Lung (tissue), 12 donors: ENCODE data around the gene F11R. TPM values are rescaled to one million over a fixed set of nuclear protein-coding genes. Genes with fewer than 3 reads are reported as not detected.

Experiments used
- ATAC-seq: fragments of 200-7000 bp; cut with Tn5 transposase; one replicate; pipeline ENCODE4 v1.9.1; 2020; ENCODE audit warnings: moderate number of reproducible peaks; ENCODE audit not compliant: insufficient read depth, low FRiP score
- DNase-seq, 3 donors: peaks; one replicate each; pipeline ENCODE4 v3.0.0-alpha.2; 2013 to 2017
- H3K27ac ChIP-seq, 2 donors: one replicate each; pipeline ENCODE4 v1.5.1; 2013; ENCODE audit warnings: mild to moderate bottlenecking in 2 of 2, moderate library complexity in 2 of 2, control low read depth in 1 of 2, inconsistent platforms in 1 of 2, low read depth in 1 of 2, low read length in 1 of 2
- H3K27me3 ChIP-seq, 3 donors: one replicate each; pipeline ENCODE4 v1.5.1; 2013; ENCODE audit warnings: low read length in 2 of 3; ENCODE audit not compliant: control insufficient read depth in 3 of 3, insufficient read depth in 3 of 3
- H3K36me3 ChIP-seq, 4 donors: one replicate each; pipeline ENCODE4 v1.5.1; 2013; ENCODE audit warnings: low read length in 4 of 4, mild to moderate bottlenecking in 1 of 4, moderate library complexity in 1 of 4; ENCODE audit not compliant: control insufficient read depth in 4 of 4, insufficient read depth in 4 of 4
- H3K4me1 ChIP-seq, 5 donors: one replicate each; pipeline ENCODE4 v1.5.1; 2013; ENCODE audit warnings: low read length in 5 of 5, mild to moderate bottlenecking in 2 of 5, moderate library complexity in 1 of 5; ENCODE audit not compliant: control insufficient read depth in 5 of 5, insufficient read depth in 5 of 5
- H3K4me3 ChIP-seq: one replicate; pipeline ENCODE4 v1.5.1; 2013; ENCODE audit warnings: mild to moderate bottlenecking, control low read depth, moderate library complexity
- H3K9ac ChIP-seq, 2 donors: one replicate each; pipeline ENCODE4 v1.5.1; 2013; ENCODE audit warnings: low read length in 2 of 2, control low read depth in 1 of 2; ENCODE audit not compliant: insufficient read depth in 1 of 2
- H3K9me3 ChIP-seq, 4 donors: one replicate each; pipeline ENCODE4 v1.5.1; 2013; ENCODE audit warnings: low read length in 3 of 4, mild to moderate bottlenecking in 1 of 4, moderate library complexity in 1 of 4; ENCODE audit not compliant: control insufficient read depth in 4 of 4, insufficient read depth in 3 of 4
- WGBS, 2 donors: extraction: QIAGEN DNeasy Blood & Tissue Kit; methylation state at CpG; one replicate each; pipeline ENCODE4 v1.1.7; 2013; 5-methylcytosine and 5-hydroxymethylcytosine counted together
- polyA plus RNA-seq, 2 donors: library from polyadenylated mRNA; stranded (reverse); fragments of 200-250 nt; gene quantifications; one replicate each; pipeline ENCODE4 v1.2.1, GENCODE V29; 2013
- total RNA-seq, 2 donors: library from RNA; depleted of rRNA in 1 of 2; stranded (reverse); fragments of >200 nt in 1 of 2; gene quantifications; one replicate each; pipeline ENCODE4 v1.2.1, GENCODE V29; 2014 to 2021
- TF ChIP-seq, protein P1 (sequence below): IDR thresholded peaks from 2 replicates; pipeline ENCODE4 v1.5.1; 2012; ENCODE audit warnings: mild to moderate bottlenecking; ENCODE audit errors: control extremely low read depth, extremely low read depth
- donor health status: control.
- donor health status: control.
- donor health status: Bipolar disorder and iron deficiency.
- donor health status: healthy.
- donor health status: DM: yes; HTN: yes; CAD: no.

F11R gene
- total and polyA plus RNA-seq, 4 donors: 91.7 to 201 (median 140) TPM

DNA sequence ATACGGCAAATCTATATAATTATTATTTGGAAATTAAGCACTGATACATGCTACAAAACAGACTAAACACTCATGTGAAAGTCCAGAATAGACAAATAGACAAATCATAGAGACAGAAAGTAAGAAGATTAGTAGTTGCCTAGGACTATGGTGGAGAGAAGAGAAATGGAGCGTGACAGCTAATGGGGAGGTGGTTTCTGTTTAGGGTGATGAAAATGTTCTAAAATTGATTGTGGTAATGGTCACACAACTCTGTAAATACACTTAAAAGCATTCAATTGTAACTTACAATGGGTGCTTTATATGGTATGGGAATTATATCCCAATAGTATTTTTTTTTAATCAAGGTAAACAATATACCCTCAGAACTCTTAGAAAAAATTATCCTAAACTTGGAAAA lies 45.9 kb downstream of the F11R start:
- Histone ChIP-seq H3K27me3 (peaks cover 0 to 6% (median 0%) of the 10 kb centered on the region in 3 donors), H3K9me3 (no peaks in the 10 kb centered on the region), H3K9ac (no peak overlapping the region), H3K4me3 (no peak overlapping the region), H3K36me3 (no peaks in the 10 kb centered on the region), H3K4me1 (no peaks in the 10 kb centered on the region), H3K27ac (no peak overlapping the region)
- WGBS, 2 donors: 93 to 99% methylated on average over 2 of the region's 2 CpGs
- no peak for DNase-seq
- no peak for ATAC-seq
- TF ChIP-seq, protein P1, sequence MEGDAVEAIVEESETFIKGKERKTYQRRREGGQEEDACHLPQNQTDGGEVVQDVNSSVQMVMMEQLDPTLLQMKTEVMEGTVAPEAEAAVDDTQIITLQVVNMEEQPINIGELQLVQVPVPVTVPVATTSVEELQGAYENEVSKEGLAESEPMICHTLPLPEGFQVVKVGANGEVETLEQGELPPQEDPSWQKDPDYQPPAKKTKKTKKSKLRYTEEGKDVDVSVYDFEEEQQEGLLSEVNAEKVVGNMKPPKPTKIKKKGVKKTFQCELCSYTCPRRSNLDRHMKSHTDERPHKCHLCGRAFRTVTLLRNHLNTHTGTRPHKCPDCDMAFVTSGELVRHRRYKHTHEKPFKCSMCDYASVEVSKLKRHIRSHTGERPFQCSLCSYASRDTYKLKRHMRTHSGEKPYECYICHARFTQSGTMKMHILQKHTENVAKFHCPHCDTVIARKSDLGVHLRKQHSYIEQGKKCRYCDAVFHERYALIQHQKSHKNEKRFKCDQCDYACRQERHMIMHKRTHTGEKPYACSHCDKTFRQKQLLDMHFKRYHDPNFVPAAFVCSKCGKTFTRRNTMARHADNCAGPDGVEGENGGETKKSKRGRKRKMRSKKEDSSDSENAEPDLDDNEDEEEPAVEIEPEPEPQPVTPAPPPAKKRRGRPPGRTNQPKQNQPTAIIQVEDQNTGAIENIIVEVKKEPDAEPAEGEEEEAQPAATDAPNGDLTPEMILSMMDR: no peak

DNA sequence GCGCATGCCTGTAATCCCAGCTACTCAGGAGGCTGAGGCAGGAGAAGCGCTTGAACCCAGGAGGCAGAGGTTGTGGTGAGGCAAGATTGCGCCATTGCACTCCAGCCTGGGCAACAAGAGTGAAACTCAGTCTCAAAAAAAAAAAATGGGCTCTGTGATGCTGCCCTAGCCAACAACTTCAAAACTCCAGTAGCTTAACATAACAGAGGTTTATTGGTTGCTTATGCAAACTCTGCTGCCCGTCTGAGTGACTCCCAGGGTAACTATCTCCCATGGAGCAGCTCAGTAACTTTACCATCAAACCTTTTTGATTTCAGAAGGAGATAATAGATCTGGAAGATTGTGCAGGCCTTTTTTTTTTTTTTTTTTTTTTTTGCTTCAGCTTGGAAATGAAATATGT lies 47.5 kb downstream of the F11R start:
- no peaks in the 10 kb centered on the region for H3K4me1 ChIP-seq
- H3K36me3 ChIP-seq: no peaks in the 10 kb centered on the region
- no peak for ATAC-seq
- TF ChIP-seq, protein P1: no peak
- H3K27me3 ChIP-seq: no peaks in the 10 kb centered on the region
- H3K4me3 ChIP-seq: no peak overlapping the region
- H3K27ac ChIP-seq: no peak overlapping the region
- DNase-seq: no peak
- no peak overlapping the region for H3K9ac ChIP-seq
- 89 to 90% methylated on average over 4 of the region's 4 CpGs for WGBS, 2 donors
- no peaks in the 10 kb centered on the region for H3K9me3 ChIP-seq

DNA sequence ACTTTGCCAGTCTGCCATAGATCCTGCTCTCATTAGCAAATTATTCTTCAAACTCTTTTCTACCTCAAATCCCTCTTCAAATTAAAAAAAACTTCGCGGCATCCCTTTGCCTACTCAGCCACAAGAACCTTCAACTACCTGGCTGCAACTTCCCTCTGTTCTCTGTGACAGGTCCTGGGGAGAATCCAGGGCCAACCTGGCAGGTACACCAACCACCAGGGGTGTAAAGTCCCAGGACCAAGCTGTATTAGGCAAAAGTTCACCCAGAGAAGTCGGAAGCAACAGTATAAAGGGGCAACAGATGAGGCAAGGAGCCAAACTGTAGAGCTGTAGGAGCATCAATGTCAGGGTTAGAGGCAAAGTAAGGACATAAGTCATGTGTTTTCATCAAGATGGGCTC lies 48.0 kb downstream of the F11R start:
- no peaks in the 10 kb centered on the region for H3K4me1 ChIP-seq
- TF ChIP-seq, protein P1: no peak
- DNase-seq (no peak), ATAC-seq (no peak)
- no peak overlapping the region for H3K27ac ChIP-seq
- no peaks in the 10 kb centered on the region for H3K9me3 ChIP-seq
- no peaks in the 10 kb centered on the region for H3K36me3 ChIP-seq
- no peaks in the 10 kb centered on the region for H3K27me3 ChIP-seq
- no peak overlapping the region for H3K9ac ChIP-seq
- 52 to 60% methylated on average over 3 of the region's 3 CpGs for WGBS, 2 donors
- no peak overlapping the region for H3K4me3 ChIP-seq

DNA sequence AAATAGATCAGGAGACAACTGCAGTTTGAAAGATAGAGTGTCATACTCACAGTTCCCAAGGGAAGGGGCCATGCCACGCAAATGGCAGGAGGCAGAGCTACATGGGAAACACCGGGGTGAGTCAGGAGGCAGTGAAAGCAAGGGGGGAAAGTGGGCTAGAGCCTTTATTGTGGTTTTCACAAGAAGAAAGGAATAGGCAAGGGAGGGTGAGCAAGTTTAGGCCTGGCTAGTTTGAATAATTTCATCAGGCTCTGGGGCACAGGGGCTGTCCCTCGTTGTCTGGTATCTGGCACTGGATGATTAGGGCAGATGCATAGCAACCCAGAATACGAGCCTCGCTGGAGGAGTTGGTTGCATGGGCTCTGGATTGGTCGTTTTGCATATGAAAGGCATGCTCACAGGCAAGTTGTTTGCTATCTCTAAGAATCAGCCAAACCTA lies 49.3 kb downstream of the F11R start:
- Histone ChIP-seq H3K4me1 (no peaks in the 10 kb centered on the region), H3K9ac (no peak overlapping the region), H3K27ac (no peak overlapping the region), H3K27me3 (no peaks in the 10 kb centered on the region), H3K9me3 (no peaks in the 10 kb centered on the region), H3K36me3 (no peaks in the 10 kb centered on the region), H3K4me3 (no peak overlapping the region)
- TF ChIP-seq, protein P1: no peak
- 41 to 51% methylated on average over 6 of the region's 6 CpGs for WGBS, 2 donors
- no peak for ATAC-seq
- DNase-seq: no peak
